Measurements from ENCODE around the gene NOD1.

The NOD1 gene

DNA sequence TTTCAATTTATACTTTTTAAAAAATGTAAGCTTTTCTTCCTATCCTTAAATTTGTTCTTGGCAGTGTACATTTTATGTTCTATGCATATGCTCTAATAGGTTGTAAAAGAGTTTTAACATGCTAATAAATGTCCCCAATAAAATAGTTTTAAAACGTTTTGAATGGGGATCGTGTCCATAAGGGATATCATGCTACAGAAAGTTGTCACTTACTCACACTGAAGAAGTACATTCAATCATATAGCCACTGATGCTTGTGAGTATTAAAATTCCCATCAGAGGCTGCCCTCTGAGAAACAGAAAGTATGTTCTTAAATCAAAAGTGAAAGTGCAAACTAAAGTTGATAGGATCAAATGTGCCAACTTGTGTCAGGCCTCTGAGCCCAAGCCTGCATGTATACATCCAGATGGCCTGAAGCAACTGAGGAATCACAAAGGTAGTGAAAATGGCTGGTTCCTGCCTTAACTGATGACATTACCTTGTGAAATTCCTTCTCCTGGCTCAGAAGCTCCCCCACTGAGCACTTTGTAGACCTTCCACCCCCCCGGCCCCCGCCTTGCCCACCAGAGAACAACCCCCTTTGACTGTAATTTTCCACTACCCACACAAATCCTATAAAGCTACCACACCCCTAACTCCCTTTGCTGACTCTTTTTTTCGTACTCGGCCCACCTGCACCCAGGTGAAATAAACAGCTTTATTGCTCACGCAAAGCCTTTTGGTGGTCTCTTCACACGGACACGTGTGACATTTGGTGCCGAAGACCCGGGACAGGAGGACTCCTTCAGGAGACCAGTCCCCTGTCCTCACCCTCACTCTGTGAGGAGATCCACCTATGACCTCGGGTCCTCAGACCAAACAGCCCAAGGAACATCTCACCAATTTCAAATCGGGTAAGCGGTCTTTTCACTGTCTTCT is 877 bp upstream of the NOD1 start:
- no peak for TF ChIP-seq ZNF274 (IDR thresholded peaks at IDR 0.05; ENCODE audit: low read depth, low read length)
- peak overlapping the region; percentile 62; the same call in 1 of the 2 replicates for H3K4me3 ChIP-seq (ENCODE audit: low read length)

DNA sequence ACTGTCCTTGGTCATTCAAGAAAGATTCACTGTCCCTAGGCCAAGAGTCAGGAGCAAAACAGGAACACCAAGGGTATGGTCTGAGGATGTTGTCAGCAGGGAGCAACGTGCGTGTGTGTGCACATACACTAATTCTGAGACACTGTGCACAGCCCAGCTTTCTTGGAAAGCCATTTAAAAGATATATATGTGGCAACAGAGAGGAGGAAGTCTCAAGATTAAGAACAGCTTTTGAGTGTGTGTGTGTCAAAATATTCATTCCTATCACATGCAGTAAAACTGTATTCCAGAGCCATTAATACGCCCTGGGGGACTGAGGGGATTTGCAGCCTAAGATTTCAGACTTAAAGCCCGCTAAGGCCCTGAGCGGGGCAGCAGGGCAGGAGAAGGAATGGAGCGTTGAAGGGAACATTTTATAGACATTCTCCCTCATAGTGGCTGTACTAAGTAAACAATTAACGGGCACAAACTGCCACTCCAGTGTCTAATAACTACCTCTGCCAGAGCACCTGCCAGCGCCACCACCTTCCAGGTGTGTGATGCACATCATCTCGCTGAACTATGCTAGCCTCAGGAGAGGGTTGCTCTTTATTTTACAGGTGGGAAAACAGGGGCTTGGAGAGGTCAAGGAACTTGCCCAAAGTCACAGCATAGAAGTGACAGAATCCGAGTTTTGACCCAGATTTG is 2.0 kb downstream of the NOD1 start:
- no peak for TF ChIP-seq ZNF274 (IDR thresholded peaks at IDR 0.05; ENCODE audit: low read depth, low read length)
- H3K4me3 ChIP-seq (ENCODE audit: low read length) = no peak overlapping the region

DNA sequence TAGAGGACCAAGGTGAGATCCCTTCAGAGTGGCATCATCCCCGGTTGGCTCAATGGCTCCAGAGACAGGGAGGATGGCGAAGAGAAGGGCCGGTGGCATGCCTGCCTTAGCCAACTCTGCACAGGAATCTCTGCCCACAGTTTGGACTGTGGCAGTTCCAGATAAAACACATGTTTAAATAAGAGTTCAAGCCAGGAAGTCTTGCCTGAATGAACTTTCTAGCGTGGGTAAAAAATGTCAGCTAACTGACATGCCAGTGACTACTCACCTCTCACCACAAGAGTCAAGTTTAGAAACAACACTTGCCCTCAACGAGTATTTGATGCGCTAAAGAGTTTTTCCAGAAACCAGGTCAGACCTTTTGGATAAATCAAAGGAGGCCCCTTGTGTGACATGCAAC is 3.0 kb downstream of the NOD1 start:
- TF ChIP-seq ZNF274 (IDR thresholded peaks at IDR 0.05; ENCODE audit: low read depth, low read length) = no peak
- no peak overlapping the region for H3K4me3 ChIP-seq (ENCODE audit: low read length)

DNA sequence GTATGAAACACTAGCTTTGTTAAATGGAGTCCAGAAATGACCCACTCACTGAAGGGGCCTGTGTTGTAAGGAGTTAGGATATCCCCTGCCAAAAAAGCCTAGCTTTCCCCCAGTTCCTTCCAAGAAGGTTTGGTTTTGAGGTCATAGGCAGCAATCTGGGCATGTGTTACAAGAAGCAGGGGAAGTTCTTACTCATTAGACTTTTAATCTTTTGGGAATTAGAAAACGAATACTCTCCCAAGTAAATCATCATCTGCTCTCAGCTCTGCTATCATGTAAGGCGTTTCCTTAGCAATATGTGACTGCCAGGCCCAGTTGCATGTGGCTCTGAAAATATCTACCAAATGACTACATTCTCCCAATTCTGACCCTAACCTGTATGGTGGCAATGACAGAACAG is 3.7 kb downstream of the NOD1 start:
- TF ChIP-seq ZNF274 (IDR thresholded peaks at IDR 0.05; ENCODE audit: low read depth, low read length) = no peak

DNA sequence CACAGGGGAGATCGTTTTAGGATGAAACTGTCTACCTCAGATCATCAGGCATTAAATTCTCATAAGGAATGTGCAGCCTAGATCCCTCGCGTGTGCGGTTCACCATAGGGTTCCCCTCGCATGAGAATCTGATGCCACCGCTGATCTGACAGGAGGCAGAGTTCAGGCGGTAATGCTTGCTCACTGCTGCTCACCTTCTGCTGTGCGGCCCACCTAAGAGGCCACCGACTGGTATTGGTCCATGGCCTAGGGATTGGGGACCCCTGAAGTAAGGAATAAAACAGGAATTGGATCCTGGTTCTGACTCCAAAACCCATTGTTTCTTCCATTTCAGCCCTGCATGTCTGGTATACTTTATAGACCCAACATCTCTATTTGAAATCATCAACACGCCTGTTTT is 4.1 kb downstream of the NOD1 start:
- no peak for TF ChIP-seq ZNF274 (IDR thresholded peaks at IDR 0.05; ENCODE audit: low read depth, low read length)
- H3K4me3 ChIP-seq (ENCODE audit: low read length) = no peak overlapping the region

More for the DNA sequence above, 3.7 kb downstream of the NOD1 start:
- no peak overlapping the region for H3K4me3 ChIP-seq (ENCODE audit: low read length)

- TF ChIP-seq ZNF274 (IDR thresholded peaks at IDR 0.05; ENCODE audit: low read depth, low read length) = no peak
- H3K4me3 ChIP-seq (ENCODE audit: low read length) = no peak overlapping the region
Measured at GRCh38 chr7:30473903-30474302, 4.7 kb downstream of the NOD1 start.

DNA sequence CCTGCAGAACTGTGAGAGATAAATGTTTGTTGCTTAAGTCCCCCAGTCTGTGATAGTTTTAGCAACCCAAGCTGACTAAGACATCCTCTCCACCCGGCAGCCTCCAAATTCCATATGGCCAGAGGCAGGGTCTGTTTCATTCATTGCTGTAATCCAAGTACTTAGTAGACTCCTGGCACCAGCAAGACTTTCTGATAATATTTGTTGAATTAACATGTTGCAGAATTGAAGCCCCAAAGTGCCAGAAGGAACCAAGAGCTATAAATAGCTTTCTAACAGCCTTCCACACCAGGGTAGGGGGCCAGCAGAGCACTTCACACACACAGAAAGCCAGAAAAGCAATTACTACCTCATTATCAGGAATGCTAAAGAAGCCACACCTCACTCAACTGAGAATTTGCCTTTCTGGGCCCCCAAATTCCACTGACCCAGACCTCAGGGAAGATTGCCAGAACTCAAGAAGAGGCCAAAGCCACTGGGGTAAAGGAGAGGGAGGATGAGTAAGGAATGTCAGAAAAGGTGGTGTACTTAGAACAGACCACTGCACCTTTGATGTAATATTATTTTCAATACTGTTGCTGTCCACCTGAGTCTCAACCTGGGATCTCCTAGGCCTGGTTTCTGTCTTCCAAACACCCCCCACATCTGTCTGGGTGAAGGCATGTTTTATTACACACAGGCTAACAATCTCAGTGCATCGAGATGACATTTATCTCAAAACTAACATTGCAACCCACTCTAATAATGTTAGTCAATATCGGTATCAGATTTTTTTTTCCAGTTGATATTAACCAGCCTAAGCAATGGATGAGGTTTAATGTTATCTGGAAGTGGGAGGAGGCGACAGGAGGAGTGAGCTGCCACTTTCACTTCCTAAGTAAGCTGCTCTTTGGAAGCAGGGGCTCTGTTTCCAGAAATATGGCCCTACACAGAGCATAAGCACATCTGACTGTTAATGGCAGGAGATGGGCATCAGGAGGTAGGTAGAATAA is 5.5 kb downstream of the NOD1 start:
- no peak overlapping the region for H3K4me3 ChIP-seq (ENCODE audit: low read length)
- no peak for TF ChIP-seq ZNF274 (IDR thresholded peaks at IDR 0.05; ENCODE audit: low read depth, low read length)

GRCh38 chr7:30472081-30472783 is 6.4 kb downstream of the NOD1 start:
- no peak for TF ChIP-seq ZNF274 (IDR thresholded peaks at IDR 0.05; ENCODE audit: low read depth, low read length)
- no peak overlapping the region for H3K4me3 ChIP-seq (ENCODE audit: low read length)

DNA sequence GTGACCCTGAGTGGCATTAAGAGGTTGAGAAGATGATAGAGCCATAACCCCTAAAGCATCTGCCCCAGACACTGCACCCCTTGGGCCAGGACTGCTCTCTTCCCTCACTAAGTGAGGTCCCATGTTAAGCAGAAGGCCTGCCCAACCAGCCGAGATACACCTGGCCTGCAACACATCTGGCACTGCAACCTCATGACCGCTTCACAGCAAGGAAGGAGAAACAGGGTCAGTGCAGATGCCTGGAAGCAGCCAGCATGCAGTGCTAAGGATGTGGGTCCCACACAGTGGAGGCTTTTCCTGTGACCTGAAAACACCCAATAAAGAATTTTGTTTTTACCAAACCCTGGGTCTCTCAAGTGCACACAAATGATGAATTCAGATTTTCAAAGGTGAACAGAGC is 7.4 kb downstream of the NOD1 start:
- no peak for TF ChIP-seq ZNF274 (IDR thresholded peaks at IDR 0.05; ENCODE audit: low read depth, low read length)
- no peak overlapping the region for H3K4me3 ChIP-seq (ENCODE audit: low read length)

DNA sequence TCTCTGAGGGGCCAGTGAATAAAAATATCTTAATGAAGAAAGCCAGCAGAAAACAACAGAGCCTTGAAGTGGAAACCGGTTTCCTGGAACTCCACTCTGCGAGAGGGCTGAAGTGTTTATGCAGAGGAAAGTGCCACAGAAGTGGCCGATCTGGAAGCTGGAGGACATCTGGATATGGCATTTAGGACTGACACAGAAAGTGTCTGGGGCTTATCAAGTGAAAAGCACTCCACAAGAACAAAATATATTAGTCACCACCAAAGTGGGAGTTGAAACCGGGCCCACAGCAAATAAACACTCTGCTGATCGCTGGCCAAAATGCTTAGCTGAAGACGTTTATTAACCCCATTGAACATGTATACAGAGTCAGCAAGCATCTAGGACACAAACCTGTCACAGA is 7.8 kb downstream of the NOD1 start:
- no peak overlapping the region for H3K4me3 ChIP-seq (ENCODE audit: low read length)
- no peak for TF ChIP-seq ZNF274 (IDR thresholded peaks at IDR 0.05; ENCODE audit: low read depth, low read length)

- TF ChIP-seq ZNF274 (IDR thresholded peaks at IDR 0.05; ENCODE audit: low read depth, low read length) = no peak
- H3K4me3 ChIP-seq (ENCODE audit: low read length) = no peak overlapping the region
Measured at GRCh38 chr7:30470163-30470770, 8.3 kb downstream of the NOD1 start.

GRCh38 chr7:30469303-30469702 is 9.3 kb downstream of the NOD1 start:
- TF ChIP-seq ZNF274 (IDR thresholded peaks at IDR 0.05; ENCODE audit: low read depth, low read length) = no peak
- no peak overlapping the region for H3K4me3 ChIP-seq (ENCODE audit: low read length)

DNA sequence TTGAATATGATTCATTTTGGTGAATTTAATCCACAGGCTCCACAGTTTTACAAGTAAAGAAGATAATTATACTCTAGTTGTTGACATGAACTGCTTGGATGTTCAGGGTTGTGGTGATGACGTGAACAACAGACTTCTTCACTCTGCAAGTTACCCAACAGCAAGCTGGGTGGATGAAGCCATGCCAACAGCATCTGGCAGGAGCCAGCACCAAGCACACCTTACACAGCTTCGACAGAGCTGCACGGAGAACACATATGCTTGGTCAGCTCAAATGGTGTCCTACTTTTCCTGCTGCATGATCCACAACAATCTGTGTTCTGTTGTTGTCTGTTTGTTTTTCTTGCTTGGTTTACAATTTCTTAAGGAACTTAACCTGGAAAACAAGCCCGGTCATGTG is 9.8 kb downstream of the NOD1 start:
- no peak for TF ChIP-seq ZNF274 (IDR thresholded peaks at IDR 0.05; ENCODE audit: low read depth, low read length)

More for the DNA sequence above, 9.8 kb downstream of the NOD1 start:
- H3K4me3 ChIP-seq (ENCODE audit: low read length) = no peak overlapping the region
